Activated CD4-positive, alpha-beta T cell treated with anti-CD3 and anti-CD28 coated beads, Interleukin-2, amount 50 U/mL, for 4 hours (primary cell): ENCODE data around the gene ZNF385B.
"Not testable (repeated sequence)": the region's sequence is repeated elsewhere in the genome, so short reads cannot be mapped to it uniquely, and the experiment has no call there.

Source experiments
- DNase-seq, 2 experiments: peaks; one replicate each; pipeline ENCODE4 v3.0.0-alpha.2; 2020

The ZNF385B gene

DNA sequence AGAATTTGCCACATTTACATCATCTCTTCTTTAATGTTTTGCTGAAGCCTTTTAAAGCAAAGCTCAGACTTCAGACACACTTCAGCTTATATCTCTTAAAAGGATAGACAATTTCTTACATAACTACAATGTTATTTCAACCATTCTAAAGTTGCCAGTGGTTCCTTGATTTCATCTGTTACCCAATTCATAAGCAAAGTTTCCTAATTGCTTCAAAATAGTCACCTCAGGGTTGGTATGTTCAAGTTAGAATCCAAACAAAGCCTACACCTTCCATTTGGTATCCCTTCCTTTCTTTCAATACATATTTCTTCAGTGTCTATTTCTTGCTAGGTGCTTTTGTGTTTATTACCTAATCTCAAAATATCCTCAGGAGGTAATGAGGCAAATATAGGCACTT lies 60.6 kb downstream of the ZNF385B start:
- DNase-seq = no peak

DNA sequence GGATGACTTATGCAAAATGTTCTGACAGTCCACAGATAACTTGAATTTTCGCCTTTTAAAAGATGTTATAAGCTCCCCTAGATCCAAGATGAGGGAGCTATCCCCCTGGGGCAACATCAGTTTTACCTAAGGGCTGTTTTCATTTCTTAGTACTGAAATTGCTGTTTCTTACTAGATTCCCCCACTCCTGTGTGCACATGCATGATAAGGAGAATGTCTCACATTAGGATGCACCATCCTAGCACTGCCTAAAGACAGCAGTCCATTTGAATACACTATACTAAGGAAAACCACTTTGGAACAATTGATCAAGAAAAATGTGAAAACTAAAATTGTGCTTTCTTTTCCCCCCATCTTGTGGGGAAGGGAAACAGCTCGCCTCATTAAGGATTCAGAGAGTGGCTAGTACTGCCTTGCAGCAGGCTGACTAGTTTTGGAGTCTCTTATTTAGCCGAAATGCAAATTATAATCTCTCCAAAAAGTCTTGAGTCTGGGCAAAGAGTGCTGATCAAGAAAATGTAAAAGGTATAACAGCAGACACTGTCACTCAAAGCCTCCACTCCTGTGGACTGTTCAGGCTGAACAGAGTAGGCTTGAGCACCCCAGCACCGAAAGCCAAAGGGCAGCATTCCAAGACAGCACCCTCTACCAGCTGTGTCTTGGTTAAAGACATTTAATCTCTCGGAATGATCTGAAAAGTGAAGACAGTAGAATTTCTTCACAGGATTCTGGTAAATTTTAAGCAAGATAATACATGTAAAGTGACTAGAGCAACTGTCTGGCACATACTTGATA lies 65.0 kb downstream of the ZNF385B start:
- DNase-seq = no peak

DNA sequence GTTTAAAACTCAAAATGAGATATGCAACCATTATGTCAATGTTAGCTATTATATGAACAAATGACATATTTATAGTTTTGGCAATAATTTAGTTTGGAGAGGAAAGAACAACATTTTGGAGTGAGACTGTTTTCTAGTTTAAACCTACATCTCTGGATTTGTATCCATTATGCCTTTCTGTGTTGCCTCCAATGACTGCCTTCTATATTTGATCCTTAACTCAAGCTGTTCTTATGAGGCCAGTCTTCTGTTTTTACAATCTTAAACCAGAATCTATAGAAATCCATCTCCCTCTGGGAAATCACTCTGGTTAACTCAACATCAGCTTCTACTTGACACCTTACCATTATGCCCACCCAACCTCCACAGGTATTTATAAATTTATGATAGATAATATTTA lies 67.5 kb downstream of the ZNF385B start:
- DNase-seq = no peak

DNA sequence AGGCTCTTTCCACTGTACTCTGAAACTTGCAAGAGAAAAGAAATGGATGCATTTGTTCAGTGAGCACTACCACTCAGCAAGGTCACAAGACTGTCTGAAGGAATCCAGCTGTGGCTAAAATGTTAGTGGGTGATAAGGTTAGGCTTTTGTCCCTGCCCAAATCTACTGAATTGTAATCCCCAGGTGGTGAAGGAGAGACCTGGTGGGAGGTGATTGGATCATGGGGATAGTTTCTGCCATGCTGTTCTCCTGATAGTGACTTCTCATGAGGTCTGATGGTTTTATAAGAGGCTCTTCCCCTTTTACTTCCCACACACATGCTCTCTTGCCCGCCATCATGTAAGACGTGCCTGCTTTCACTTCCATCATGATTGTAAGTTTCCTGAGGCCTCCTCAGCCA lies 68.2 kb downstream of the ZNF385B start:
- DNase-seq = no peak

DNA sequence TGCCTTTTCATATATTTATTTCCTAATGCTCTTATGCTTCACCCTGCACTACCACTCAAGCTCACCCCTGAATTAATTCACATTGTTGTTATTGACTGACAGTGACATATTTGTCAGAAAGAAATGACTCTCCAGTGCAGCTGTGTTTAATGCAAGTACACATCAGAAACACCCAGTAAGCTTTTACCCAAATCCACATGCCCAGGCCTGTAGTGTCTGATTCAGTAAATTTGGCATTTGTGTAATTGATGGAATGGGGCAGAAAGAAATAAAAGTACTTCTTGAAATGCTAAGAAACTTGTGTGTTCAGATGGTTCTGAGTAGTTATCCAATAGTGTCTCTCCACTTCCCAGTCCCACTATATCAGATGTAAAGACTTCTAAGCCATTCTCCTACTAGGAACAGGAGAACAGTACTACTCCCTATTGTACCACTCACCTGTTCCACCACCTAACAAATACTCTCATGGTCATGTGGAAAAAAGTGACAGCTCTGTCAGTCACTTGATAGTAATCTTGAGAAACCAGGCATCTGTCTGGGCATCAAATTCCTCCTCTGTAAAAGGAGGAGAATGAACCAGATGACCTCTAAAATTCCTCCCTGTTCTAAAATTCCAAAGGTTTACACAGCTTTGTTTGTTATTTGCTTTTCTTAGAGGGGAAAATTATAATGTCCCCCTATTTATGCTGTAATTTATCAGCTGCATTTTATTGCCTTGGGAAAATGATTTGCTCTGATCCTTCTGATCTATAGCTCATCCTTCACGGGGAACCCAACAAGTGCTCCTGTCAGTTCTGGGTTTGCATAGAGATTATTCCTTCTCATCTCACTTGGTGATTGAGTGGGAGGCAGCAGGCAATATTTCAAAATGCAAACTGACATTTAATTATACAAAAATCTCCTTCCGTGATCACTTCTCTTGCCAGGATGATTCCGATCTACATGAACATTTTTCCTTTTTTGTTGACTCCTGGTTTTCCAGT lies 70.9 kb downstream of the ZNF385B start:
- no peak for DNase-seq

GRCh38 chr2:179788104-179788503 lies 73.3 kb downstream of the ZNF385B start:
- no peak for DNase-seq

- no peak for DNase-seq
Measured at GRCh38 chr2:179787601-179788000, 73.8 kb downstream of the ZNF385B start.

GRCh38 chr2:179785902-179786301 lies 75.5 kb downstream of the ZNF385B start:
- DNase-seq = no peak

DNA sequence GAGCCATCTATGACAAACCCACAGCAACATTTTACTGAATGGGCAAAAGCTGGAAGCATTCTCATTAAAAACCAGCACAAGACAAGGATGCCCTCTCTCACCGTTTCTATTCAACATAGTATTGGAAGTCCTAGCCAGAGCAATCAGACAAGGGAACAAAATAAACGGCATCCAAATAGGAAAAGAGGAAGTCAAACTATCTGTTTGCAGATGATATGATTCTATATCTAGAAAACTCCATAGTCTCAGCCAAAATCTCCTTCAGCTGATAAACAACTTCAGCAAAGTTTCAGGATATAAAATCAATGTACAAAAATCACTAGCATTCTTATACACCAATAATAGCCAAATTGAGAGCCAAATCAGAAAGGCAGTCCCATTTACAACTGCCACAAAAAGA lies 79.1 kb downstream of the ZNF385B start:
- not testable (repeated sequence) for DNase-seq

- DNase-seq = no peak
Measured at GRCh38 chr2:179773986-179774385, 87.4 kb downstream of the ZNF385B start.

GRCh38 chr2:179772346-179772745 lies 89.1 kb downstream of the ZNF385B start:
- no peak for DNase-seq

DNA sequence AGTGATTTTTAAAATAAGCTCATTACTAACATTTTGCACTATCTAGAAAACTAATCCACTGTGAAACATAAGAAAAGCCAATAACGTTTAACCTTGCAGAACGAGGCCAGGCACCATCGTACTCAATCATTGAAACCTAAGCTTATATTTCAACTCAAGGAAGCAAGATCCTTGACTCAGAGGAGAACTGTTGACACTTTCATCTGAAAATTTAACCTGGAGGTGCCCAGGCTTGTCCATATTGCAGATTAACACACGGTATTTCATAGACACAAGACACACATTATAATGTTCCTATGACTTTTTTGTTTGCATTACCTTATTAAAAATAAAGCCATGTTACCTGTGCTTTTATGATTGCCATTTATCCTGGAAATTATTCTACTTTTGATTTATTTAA lies 89.6 kb downstream of the ZNF385B start:
- DNase-seq = no peak

GRCh38 chr2:179770029-179770428 lies 91.4 kb downstream of the ZNF385B start:
- no peak for DNase-seq

GRCh38 chr2:179769323-179769722 lies 92.1 kb downstream of the ZNF385B start:
- no peak for DNase-seq

GRCh38 chr2:179768765-179769164 lies 92.6 kb downstream of the ZNF385B start:
- no peak for DNase-seq

GRCh38 chr2:179765666-179766065 lies 95.7 kb downstream of the ZNF385B start:
- DNase-seq = no peak

GRCh38 chr2:179764710-179765109 lies 96.7 kb downstream of the ZNF385B start:
- DNase-seq = no peak

- DNase-seq = no peak
Measured at GRCh38 chr2:179758636-179759035, 102.8 kb downstream of the ZNF385B start.

DNA sequence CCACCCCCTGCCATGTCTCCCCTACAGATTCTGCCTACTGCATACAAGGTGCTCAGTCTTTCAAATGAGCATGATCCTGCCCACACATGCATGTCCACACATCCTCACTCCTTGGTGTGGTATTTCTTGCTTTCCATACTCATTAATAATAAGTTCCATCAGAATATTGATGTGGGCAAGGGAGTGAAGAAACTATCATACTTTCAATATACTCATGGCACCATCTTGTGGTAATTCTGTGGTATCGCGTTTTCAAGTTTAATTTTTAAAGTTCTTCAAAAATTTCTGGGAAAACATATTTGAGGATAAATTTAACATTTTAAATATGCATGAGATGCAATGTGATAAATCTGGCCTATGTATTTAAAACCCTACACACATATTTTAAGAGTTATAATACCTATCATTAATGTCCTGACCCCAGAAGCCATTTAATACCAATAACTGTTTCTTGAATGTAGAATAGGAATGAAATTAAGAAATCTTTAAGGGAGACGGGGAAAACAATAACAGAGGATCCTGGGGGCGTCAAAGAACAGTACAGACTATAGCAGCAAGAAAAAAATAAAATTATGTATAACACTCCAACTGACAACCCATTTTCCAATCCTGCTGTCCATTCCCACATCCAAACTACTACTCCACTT lies 110.1 kb downstream of the ZNF385B start:
- DNase-seq = no peak

DNA sequence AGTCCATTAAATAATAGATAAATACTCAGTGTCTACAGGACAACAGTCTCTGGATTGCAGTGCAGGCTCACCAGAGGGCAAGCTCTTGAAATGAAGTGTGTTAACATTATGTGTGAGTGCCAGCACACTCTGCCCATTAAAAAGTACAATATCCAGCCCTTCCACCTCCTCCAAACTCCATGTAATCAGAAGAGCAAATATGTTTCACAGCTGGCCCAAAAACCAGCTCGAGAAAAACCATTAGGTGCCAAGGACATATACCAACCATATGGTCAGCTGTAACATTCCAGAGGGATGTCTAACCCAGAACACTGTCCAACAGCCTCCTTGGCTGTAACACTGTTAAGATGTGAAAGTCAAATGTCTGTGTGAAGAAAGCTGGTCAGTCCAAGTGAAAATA lies 112.2 kb downstream of the ZNF385B start:
- DNase-seq = no peak

DNA sequence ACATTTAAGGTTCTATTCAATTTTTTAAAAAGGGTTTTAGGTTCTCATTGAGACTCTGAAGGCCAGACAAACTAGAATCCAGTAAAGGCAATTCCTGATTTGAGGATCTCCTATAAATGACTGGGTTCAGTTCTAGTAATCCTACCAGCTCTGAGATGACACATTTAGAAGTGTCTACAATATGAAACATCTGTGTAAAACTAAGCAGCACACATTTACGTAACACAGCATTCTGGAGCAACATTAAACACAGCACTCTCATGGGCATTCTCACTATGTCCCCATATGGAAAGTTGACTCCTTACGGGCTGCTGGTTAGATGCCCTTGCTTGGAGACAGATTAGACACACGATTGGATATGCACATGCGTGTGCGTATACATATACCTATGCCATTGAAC lies 114.4 kb downstream of the ZNF385B start:
- DNase-seq = no peak

DNA sequence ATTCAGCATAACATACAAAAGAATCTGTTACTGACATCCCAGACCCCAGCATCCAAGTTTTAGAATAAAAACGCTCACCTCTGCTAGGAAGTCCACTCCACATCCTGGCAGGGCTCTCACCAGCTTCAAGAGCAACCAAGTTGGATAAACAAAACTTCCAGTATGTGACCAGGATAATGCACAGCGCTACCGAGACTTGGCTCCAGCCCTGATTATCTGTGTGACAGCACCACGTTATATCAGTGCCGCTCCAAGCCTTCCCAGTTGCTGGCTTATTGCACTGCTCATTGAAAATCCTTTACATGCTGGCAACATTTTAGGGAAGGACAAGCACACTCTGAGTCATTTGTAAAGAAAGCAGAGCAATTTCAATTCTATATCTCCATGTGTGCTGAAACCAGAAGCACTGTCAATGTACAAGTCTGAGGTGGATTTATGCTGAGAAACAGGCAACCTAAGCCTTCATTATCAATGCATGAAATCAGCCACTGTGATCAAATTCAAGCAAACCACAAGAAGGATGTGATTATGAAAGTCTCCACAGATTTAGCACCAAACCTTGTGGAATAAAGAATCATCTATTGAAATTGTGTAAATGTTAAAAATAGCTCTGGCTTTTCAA lies 115.7 kb downstream of the ZNF385B start:
- DNase-seq = no peak

DNA sequence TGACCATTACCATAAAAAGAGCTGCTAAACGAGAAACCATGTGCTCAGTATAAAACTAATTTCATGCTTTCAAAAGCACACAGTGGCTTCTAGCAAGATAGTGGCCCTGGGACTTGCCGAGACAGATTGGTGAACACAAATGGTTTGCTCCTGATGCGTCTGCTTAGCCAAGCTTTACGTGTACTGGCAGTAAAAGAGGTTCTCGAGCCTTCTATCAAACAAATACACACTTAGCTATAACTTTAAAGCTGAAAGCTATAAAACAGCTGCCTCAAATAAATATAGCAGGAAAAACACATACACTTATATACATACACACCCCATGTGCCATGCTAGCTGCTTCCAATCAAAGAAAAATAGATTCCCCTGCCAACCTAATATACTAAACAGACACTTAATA lies 117.0 kb downstream of the ZNF385B start:
- no peak for DNase-seq
